Uterus (tissue), 2 donors: ENCODE data around the gene OPCML.

Experiments used
- POLR2A ChIP-seq, 2 donors: fragments of 450-650 bp; IDR thresholded peaks; one replicate each; pipeline ENCODE4 v1.6.1; 2016; ENCODE audit warnings: antibody characterized with exemption in 2 of 2, mild to moderate bottlenecking in 1 of 2, moderate library complexity in 1 of 2
- TF ChIP-seq, protein P1 (sequence below), 4 experiments: fragments of 200-600 bp in 2 of 4; fragments of 450-650 bp in 2 of 4; sonication (generic) in 2 of 4; IDR thresholded peaks; one replicate each; pipeline ENCODE4 v1.5.1; 2016 to 2019; ENCODE audit warnings: antibody characterized with exemption in 4 of 4, mild to moderate bottlenecking in 2 of 4, moderate library complexity in 1 of 4

DNA sequence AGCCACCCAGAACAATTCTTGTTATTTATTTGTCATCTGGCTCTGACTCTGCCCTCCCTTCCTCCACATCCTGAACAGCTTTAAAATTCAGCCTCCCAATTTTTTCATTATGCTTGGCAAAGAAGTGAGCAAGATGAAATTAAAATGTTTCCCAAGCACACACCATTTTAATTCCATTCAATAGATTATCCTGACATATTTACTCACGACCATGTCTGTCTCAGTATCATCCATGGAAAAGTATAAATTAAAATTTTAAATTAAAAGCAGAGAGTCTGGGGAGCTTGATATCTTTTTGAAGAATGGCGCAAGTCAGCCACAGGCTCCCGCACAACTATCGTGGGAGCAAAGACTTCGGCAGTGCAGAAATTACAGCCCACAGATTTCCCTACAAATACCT is 862.4 kb downstream of the OPCML start:
- TF ChIP-seq, protein P1, sequence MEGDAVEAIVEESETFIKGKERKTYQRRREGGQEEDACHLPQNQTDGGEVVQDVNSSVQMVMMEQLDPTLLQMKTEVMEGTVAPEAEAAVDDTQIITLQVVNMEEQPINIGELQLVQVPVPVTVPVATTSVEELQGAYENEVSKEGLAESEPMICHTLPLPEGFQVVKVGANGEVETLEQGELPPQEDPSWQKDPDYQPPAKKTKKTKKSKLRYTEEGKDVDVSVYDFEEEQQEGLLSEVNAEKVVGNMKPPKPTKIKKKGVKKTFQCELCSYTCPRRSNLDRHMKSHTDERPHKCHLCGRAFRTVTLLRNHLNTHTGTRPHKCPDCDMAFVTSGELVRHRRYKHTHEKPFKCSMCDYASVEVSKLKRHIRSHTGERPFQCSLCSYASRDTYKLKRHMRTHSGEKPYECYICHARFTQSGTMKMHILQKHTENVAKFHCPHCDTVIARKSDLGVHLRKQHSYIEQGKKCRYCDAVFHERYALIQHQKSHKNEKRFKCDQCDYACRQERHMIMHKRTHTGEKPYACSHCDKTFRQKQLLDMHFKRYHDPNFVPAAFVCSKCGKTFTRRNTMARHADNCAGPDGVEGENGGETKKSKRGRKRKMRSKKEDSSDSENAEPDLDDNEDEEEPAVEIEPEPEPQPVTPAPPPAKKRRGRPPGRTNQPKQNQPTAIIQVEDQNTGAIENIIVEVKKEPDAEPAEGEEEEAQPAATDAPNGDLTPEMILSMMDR (IDR thresholded peaks at IDR 0.05) = no peak
- TF ChIP-seq POLR2A (IDR thresholded peaks at IDR 0.05) = no peak
